ENCODE measurements around the gene TUBA3C.

TUBA3C gene

DNA sequence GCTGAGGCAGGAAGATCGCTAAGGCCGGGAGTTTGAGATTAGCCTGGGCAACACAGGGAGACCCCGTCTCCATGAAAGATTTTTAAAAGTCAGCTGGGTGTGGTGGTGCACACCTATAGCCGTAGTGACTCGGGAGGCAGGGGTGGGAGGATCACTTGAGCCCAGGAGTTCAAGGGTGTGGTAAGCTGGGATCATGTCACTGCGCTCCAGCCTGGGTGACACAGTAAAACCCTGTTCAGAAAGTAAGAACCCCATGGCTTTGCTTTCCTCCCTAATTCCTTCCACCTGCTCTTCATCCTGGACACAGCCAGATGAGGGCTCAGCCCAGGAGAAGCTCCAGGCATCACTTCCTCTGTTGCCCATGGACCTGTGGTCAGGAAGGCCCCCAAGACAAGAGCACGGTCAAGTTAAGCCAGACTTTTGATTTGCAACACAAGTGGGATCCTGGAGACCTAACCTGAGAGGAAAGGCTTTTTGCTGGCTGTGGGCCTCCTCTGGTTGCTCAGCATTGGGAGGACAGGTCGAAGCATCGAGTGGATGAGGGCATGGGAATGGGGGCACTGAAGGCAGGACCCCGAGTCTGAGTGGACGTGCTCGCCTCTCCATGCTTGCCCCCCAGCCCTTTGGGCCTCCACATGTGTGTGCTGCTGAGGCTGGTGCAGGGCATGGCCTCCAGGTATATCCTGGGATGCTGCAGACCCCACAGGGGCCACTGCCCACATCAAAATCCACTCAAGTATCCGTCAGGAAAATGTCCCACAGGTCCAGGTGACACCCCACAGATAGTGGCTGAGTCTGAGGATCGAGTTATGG is 25.4 kb downstream of the TUBA3C start:
- no peak for DNase-seq (ENCODE audit: low read depth, low spot score)
- TF ChIP-seq, protein P1, sequence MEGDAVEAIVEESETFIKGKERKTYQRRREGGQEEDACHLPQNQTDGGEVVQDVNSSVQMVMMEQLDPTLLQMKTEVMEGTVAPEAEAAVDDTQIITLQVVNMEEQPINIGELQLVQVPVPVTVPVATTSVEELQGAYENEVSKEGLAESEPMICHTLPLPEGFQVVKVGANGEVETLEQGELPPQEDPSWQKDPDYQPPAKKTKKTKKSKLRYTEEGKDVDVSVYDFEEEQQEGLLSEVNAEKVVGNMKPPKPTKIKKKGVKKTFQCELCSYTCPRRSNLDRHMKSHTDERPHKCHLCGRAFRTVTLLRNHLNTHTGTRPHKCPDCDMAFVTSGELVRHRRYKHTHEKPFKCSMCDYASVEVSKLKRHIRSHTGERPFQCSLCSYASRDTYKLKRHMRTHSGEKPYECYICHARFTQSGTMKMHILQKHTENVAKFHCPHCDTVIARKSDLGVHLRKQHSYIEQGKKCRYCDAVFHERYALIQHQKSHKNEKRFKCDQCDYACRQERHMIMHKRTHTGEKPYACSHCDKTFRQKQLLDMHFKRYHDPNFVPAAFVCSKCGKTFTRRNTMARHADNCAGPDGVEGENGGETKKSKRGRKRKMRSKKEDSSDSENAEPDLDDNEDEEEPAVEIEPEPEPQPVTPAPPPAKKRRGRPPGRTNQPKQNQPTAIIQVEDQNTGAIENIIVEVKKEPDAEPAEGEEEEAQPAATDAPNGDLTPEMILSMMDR (IDR thresholded peaks at IDR 0.05; ENCODE audit: insufficient read depth, low read length, missing control alignments): no peak
- CTCF ChIA-PET: no interaction called here
- no peak overlapping the region for H3K4me3 ChIP-seq (ENCODE audit: low read depth, low read length)
- POLR2A ChIA-PET: no interaction called here

DNA sequence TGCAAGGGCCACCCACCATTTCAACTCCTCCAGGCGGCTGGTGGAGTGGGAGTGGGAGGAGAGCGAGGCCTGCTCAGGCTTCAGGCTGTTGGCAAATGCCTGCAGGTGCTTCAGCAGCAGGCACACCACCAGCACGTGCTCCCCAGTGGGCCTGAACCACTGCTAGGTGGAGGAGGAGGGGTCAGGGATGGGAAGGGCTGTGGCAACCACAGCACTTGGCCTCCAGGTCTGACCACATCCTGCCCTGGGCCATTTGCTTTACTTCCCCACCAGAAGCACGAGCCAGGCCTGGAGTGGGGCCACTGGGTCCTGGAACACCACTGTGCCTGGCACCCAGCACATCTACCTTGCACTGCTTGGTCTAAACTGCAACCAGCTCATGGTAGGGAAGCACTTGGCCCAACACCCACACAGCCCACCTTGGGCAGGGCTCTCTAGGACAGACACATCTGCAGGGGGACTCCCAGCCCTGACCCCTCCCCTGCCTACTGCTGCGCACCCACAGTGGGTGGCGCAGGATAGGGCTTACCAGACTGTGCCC is 26.2 kb downstream of the TUBA3C start:
- no peak overlapping the region for H3K4me3 ChIP-seq (ENCODE audit: low read depth, low read length)
- POLR2A ChIA-PET: no interaction called here
- CTCF ChIA-PET: no interaction called here
- TF ChIP-seq, protein P1 (IDR thresholded peaks at IDR 0.05; ENCODE audit: insufficient read depth, low read length, missing control alignments): no peak
- DNase-seq (ENCODE audit: low read depth, low spot score): no peak

DNA sequence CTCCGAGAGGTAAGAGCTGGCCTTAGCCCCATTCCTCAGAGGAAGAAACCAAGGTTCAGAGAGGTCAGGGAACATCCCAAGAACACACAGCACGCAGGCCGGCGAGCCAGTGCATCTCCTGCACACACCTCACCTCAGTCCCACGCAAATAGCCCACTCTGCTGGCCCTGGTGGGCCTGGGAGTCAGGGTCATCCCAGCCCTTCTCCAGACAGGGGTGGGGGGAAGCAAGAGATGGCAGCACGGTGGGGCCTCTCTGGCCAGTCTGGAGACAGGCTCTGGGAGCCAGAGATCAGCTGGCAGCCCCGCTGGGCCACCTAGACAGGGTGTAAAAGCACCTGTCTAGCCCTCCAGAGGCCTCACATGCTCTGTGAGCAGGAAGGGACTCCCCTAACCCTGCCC is 26.8 kb downstream of the TUBA3C start:
- TF ChIP-seq, protein P1 (IDR thresholded peaks at IDR 0.05; ENCODE audit: insufficient read depth, low read length, missing control alignments): no peak
- ChIA-PET CTCF (no interaction called here), POLR2A (no interaction called here)

DNA sequence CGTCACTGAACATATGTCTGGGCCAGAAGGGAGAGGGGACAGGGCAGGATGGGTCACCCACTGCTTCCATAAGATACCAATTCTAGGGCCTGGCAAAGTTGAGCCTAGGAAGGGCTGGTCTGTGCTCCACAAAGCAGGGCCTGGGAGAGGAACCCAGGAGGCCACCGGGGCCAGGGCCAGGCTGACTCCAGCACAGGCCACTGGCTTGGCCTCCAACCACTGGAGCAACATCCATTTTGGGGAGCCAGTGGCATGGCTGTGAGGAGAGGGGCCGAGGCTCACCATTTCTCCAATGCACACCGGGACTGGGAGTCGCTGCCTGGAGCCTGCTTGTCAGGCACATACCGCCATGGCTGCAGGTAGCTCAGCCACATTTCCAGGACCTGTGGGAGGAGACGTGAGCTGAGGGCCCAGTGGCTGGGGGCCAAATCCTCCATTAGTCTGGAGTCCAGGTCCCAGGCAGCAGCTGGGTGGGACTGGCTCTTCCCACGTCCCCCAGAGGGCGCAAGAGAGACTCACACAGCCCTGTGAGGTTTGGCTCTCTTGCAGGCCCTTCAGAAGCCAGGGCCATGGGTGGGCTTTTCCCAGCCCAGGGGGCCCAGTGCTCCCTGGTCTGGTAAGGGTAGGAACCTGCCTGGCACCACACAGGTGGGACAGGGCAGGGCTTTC is 27.7 kb downstream of the TUBA3C start:
- ChIA-PET POLR2A (no interaction called here), CTCF (no interaction called here)
- TF ChIP-seq, protein P1 (IDR thresholded peaks at IDR 0.05; ENCODE audit: insufficient read depth, low read length, missing control alignments): no peak
- no peak for DNase-seq (ENCODE audit: low read depth, low spot score)
- no peak overlapping the region for H3K4me3 ChIP-seq (ENCODE audit: low read depth, low read length)

More for the DNA sequence above, 26.8 kb downstream of the TUBA3C start:
- H3K4me3 ChIP-seq (ENCODE audit: low read depth, low read length): no peak overlapping the region
- DNase-seq (ENCODE audit: low read depth, low spot score): no peak

DNA sequence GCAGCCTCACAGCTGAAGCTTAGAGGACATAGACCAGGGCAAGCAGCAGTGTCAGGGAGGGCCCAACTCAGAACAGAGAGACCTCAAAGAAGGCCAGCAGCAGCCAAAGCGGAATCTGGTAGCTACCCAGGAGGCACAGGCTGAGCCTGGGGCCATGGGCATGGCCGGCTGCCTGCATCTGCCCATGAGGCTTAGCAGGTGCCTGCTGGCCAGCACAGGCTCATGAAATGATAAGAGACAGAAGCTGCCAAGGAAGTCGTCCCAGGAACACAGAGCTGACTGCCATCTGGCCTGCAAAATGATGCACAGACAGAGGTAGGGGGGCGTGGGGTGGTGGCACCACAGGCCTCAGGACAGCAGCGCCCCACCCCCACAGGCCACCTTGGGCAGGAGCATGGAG is 29.2 kb downstream of the TUBA3C start:
- no peak for DNase-seq (ENCODE audit: low read depth, low spot score)
- POLR2A ChIA-PET: no interaction called here
- TF ChIP-seq, protein P1 (IDR thresholded peaks at IDR 0.05; ENCODE audit: insufficient read depth, low read length, missing control alignments): no peak
- CTCF ChIA-PET: no interaction called here
- H3K4me3 ChIP-seq (ENCODE audit: low read depth, low read length): no peak overlapping the region

DNA sequence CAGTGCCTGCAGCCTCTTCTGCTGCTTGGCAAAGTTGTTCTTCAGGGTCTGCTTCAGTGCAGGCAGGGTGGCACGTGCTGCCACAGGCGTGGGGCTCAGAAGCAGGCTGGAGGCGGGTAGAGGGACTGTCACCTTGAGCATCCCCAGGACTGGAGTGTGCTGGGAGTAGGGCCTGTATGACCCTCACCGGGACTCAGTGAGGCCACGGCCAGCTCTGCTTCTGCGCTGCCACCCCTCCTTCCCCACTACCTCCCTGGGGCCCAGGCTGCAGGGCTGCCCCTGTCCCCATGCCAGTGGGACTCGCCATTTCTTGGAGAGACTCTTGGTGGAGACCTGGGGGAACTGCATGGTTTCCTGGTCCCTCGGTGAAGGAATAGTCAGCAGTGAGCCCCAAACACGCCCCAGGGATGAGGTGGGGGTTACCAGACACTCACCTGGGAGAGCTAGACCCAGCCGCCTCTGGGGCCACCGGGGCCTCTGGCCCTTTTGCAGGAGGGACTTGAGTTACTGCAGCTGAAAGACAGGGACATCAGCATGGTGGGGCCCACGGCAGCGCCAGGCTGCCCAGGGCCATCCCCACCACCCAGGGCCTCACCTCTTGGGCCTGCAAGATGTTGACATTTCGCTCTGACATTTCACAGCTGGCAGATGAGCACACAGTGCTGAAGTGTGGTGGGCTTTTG is 29.9 kb downstream of the TUBA3C start:
- TF ChIP-seq, protein P1 (IDR thresholded peaks at IDR 0.05; ENCODE audit: insufficient read depth, low read length, missing control alignments): no peak
- DNase-seq (ENCODE audit: low read depth, low spot score): no peak
- no peak overlapping the region for H3K4me3 ChIP-seq (ENCODE audit: low read depth, low read length)
- CTCF ChIA-PET: no interaction called here
- POLR2A ChIA-PET: no interaction called here

All from AG04449 (cell line).